Omental fat pad (tissue), 4 donors: ENCODE results near the gene CELF4. TPM values are rescaled to one million over a fixed set of nuclear protein-coding genes. Genes with fewer than 3 reads are reported as not detected.

Source experiments
- ATAC-seq: fragments of 150-250 bp; one replicate; pipeline ENCODE4 v1.9.1; 2016; ENCODE audit warnings: mild to moderate bottlenecking, moderate library complexity; ENCODE audit not compliant: low FRiP score
- DNase-seq: peaks from one replicate; pipeline ENCODE4 v3.0.0-alpha.2; 2019; ENCODE audit warnings: low spot score
- total RNA-seq, 4 donors: library from RNA; depleted of rRNA; stranded (reverse); fragments of >200 nt; gene quantifications; one replicate each; pipeline ENCODE4 v1.1.0, GENCODE V29; 2016
- TF ChIP-seq, protein P1 (sequence below), 3 donors: fragments of 450-650 bp; IDR thresholded peaks; one replicate each; pipeline ENCODE4 v1.5.1; 2016 to 2017; ENCODE audit warnings: antibody characterized with exemption in 3 of 3, mild to moderate bottlenecking in 3 of 3, moderate library complexity in 2 of 3

CELF4 gene
- total RNA-seq, 4 donors from 2014 or later, result 0.37 to 0.47 TPM; not detected in 2

DNA sequence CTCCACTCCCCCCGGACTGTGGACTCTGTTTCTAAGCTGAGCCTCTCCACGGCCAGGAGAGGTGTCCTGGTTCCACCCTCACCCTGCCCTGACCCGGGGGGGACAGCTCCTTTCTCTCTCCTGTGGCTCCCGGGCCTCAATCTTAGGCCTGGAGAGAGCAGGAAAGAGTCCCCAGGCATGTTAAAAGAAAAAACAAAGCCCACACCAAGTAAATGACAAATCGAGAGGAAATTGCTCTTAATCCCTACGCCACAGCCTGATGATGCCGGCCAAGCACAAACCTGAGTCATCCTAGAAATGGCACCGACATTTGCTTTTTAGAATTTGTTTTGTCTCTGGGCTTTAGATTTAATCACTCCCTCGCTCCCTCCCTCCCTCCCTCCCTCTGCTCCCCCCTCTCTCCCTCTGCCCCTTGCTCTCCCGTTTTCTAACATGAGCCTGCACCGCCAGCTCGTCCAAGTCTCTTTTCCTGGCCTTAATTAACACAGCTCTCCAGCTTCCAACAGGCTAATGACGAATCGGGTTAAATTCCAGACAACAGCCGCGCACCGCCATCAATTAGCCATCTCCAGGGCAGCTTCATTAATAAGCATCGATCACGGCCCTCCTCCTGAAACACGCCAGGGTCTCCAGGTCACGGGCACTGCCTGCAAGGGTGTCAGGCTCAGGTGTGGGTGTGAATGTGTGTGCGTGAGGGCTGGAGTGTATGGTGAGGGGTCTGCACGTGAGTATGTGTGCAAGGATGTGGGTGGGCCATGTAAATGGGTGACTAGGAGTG, 230.8 kb downstream of the CELF4 start:
- DNase-seq, result no peak
- TF ChIP-seq, protein P1, sequence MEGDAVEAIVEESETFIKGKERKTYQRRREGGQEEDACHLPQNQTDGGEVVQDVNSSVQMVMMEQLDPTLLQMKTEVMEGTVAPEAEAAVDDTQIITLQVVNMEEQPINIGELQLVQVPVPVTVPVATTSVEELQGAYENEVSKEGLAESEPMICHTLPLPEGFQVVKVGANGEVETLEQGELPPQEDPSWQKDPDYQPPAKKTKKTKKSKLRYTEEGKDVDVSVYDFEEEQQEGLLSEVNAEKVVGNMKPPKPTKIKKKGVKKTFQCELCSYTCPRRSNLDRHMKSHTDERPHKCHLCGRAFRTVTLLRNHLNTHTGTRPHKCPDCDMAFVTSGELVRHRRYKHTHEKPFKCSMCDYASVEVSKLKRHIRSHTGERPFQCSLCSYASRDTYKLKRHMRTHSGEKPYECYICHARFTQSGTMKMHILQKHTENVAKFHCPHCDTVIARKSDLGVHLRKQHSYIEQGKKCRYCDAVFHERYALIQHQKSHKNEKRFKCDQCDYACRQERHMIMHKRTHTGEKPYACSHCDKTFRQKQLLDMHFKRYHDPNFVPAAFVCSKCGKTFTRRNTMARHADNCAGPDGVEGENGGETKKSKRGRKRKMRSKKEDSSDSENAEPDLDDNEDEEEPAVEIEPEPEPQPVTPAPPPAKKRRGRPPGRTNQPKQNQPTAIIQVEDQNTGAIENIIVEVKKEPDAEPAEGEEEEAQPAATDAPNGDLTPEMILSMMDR (IDR thresholded peaks at IDR 0.05), result no peak
- no peak for ATAC-seq

DNA sequence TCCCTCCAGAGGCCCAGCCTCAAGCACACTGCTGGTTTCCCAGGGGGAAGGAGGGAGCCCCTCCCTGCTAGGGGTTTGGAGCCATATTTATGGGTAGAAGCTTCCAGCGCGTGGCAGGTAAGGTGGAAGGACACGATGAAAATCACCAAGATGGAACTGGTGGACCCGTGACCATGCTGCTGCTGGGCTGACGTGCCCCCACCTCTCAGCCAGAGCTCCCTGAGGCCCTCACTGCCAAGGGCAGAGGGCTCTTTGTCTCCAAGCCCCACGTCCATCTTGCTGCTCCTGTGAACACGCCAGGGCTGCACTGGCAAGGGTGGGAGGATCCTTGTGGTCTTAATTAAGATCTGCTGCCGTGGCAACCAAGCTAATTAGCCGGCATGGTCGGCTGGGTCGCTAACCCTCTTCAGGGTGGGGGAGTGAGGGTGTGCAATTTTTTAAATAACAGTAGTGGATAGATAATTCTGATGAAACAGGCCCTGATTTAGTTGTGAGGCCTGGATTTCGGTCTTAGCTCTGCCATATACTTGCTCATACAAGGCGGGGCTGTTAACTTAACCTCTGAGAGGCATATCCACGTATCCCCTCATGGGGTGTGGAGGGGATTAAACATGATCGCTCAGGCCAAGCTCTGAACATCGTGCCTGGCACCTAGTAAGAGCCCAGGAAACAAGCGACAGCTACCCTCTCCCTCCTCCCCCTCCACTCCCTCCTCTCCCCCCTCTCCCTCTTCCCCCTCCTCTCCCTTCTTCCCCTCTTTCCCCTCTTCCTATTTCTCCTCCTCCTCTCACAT, 232.8 kb downstream of the CELF4 start:
- DNase-seq (no peak), ATAC-seq (no peak)
- TF ChIP-seq, protein P1 (IDR thresholded peaks at IDR 0.05), result no peak

GRCh38 chr18:37332219-37332618, 233.4 kb downstream of the CELF4 start:
- ATAC-seq, result no peak
- no peak for DNase-seq
- TF ChIP-seq, protein P1 (IDR thresholded peaks at IDR 0.05), result no peak

- ATAC-seq, result no peak
- TF ChIP-seq, protein P1 (IDR thresholded peaks at IDR 0.05), result no peak
- DNase-seq, result no peak
These were observed 235.4 kb downstream of the CELF4 start for GRCh38 chr18:37330173-37330572.

DNA sequence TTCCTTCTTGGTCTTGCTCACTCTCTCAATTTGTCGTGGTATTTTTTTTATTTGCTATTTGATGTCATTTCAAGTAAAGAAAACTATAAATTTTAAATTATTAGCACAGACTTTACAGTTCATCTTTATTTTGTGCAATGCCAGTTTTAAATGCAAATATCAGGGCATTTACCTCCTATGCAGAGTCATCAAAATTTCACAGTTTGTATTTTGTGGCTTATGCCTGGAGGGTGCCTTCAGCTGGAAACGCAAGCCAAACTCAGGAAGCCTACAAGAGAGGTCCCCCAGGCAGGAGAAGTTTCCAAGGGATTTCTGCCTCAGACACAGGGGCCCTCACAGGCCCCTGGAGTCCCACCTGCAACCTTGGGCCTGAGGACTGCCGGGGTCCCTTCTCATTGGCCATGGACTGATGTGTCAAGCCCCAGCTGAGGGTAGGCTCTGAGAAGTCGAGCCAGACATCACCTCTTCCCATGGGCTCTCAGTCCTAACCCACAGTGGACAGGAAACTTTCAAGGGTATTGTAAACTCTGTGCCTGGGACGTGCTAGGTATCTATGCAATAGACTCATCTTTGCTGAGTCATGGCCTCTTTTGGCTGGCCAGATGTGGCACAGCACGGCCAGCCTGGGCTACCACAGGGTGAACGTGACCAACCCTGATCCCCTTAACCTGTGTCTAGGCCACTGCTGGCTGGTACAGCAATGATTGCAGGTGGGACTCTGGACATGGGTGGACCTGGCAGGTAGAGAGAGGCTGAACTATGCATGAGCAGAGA, 236.5 kb downstream of the CELF4 start:
- TF ChIP-seq, protein P1 (IDR thresholded peaks at IDR 0.05), result no peak
- ATAC-seq, result no peak
- no peak for DNase-seq

DNA sequence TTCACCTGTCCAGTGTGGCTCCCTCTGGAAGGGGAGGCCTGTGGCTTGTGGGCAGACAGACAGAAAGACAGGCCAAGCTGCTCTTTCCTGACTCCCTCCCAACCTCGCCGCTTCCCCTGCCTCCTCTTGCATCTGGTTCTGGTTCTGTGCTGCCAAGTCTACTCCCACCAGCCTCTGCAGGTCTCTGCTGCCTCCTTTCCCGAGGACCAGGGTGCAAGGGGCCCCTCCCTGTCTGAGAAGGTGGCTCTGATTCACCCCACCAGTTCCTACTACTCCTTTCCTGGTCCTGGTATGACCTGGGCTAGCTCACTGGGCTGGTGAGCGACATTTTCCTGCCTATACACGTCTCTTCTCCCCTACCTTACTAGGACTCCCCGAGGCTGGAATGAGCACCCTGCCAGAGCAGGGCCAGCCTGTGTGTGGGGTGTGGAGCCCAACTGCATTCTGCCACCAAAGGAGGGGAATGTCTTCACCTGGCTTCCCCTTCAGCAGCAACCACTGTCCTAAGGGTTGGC, 238.5 kb downstream of the CELF4 start:
- no peak for ATAC-seq
- TF ChIP-seq, protein P1 (IDR thresholded peaks at IDR 0.05), result no peak
- no peak for DNase-seq
